HG03460 (cell line): ENCODE results near the gene DENND1A.

ENCODE experiments used
- ATAC-seq: cut with Tn5 transposase; IDR thresholded peaks from one replicate; pipeline ENCODE4 v1.9.1; 2021; ENCODE audit not compliant: unreplicated experiment

Gene DENND1A

DNA sequence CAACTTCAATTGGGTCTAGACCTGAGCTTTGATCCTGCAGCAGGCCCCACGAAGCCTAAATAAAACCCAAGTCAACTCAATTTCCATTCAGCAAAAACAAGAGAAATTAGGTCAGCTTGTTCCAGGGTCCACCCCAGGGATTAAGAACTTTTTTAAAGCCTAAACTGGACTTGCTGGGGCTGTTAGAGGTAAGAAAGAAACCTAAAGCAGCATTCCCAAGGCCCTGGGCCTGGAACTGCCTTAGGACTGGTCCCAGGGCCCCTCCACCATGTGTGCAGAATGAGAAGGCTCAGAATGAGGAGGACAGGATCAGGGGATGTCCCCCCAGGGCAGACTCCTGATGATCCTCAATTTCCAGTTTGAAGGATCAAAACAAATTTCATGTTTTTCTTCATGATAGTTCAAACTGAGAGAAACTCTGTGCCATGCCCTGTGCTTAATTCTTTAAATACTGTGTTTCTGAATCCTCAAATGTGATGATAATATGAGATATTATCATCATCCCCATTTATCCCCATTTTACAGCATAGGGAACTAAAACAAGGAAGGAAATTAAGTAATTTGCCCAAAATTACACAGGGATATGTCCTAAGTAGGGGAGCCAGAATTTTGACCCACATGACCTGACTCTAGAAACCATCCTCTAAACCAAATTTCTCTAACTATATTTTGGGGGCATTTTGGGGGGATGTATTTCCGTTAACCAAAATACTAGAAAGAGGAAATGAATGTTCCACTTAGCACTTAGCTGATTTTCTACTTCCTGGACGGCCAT is 64.5 kb downstream of the DENND1A start:
- ATAC-seq, result no peak

DNA sequence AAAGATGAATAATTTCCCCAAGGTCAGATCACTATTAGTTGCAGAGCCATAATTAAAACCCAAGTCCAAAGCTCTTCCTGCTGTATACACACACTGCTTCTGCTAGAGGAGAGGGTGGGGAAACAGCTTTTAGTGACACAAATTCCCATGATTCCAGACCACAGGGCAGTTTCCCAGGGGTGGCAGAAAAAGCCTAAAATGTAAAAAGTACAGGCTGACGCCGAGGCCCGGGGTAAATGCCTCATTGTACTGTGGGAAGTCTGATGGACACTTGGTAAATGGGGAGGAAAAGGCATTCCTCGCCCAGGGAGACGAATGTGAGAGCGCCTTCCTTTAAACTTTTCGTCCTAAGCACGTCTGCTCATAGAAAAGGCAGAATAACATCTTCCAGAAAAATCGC is 65.7 kb downstream of the DENND1A start:
- ATAC-seq, result no peak

DNA sequence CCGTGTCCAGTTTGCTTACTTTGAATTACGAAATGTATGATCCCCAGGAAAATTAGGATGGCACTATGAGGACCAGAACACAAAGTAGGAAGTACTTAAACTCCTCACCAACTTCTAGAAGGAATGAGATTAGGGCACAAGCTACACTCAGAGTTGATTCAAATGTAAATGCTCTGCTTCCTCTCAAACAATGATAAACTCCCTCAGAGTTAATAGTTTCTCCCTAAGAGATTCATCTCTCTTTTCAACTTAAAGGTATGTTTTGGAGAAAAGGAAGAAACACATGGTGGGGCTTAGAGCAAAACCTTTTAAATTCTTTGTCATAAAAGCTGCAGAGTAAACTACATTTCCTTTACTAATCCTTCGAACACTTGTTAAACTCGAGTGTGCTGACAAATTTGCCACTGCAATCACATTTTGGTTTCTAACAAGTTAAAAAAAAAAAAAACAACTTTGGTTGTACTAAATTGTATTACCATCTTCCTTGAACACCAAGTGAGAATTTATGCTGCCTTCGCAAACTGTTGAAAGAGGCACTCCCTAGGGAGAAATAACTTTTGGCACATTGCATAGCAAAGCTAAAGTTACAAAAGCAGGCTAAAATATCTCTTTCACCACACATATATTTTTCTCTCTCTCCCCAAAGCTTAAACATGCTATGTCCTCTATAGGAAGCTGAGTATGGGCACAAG is 66.6 kb downstream of the DENND1A start:
- no peak for ATAC-seq

DNA sequence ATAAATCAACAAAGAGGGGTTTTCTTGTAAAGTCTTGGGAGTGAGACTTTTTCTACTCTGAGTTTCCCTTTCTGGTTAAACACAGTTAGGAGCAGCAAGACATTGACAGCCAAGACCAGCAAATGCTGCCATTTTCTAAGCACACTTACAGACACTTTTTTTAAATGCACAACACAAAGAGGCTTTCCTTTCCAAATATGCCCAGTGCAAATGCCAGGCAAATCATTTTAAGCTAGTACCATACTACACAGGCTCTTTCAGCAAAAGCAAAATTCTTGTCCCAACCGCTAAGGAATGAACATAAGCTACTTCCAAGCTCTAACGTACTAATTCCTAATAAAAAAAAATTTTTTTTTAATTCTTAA is 68.2 kb downstream of the DENND1A start:
- no peak for ATAC-seq

DNA sequence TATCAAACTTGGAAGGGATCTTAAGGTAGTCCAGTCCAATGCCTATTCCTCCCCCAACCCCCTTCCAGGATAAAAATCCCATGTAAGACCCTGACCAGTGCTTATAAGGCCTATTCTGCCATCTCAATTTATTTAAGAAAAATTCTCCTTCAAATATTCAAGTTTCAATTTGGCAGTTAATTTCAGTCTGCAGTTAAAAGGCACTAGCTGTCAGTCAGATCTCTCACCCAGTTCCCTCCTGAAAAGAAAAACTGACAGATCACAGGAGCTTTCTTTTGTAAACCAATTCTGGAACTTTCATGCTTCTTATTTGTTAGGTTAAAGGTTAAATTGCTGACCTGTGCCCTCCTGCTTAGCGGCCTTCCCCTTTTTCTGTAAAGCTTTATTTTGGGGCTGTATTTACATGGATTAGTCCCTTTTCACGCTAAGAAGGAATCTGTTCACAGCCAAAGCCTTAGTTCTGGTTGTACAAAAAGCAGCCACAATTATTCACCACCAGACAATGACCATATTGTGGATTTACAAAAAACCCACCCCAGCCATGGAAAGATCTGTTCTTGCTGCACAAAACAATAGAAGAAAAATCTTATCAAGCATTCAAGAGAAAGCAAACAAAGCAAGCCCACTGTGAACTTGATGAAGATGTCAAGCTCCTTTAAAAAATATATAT is 68.7 kb downstream of the DENND1A start:
- ATAC-seq, result no peak

DNA sequence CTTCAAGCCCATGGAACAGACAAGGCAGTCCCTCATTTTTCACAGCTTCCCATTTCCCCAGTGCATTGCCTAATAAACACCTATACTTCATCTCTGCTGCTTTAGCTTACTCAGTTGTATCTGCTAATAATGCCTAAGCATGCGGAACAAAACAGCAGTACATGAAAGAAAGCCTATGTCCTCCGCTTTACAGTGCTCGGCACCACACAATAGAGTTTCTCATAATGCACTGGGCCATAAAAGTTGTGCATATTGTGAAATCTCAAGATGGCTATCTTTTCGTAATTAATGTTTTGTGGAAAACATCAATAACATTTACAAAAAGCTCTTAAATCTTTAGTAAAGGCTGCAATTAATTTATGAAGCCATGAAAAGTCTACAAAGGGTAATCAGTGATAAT is 69.3 kb downstream of the DENND1A start:
- ATAC-seq, result no peak

DNA sequence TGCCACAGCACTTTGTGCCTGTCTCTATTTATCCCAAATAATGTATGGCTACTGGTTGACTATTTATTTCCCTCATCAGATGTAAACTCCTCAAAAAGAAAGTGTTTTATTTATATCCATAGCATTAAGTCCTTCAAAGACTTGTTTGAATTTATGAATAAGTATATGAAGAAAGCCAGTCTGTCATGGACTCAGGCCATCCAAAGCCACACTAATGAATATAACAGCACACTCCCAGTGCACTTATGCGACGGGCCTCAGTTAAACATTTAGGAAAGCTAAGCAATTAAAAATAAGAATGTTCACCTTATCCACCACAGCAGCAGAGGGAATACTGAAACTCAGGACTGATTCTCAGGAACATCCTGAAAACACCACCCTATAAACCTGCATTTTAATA is 77.5 kb downstream of the DENND1A start:
- ATAC-seq, result no peak

DNA sequence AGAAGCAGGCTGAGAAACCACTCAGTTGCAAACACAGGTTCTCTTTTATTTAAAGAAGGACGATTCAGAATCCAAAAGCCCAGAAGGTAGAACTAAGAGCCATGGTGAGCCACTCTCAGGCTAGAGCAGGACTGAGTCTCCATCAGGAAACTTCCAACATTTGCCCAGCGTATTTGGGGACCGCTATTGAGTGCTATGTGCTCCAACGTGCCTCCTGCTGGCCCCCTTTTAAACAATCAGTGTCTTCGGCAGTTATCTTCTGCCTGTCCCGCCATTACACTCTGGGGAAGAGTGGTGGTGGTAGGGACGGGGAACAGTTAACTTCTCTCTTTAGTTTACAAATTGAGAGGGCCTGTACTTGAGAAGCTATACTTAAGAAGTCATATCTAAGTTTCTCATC is 78.1 kb downstream of the DENND1A start:
- ATAC-seq, result no peak

DNA sequence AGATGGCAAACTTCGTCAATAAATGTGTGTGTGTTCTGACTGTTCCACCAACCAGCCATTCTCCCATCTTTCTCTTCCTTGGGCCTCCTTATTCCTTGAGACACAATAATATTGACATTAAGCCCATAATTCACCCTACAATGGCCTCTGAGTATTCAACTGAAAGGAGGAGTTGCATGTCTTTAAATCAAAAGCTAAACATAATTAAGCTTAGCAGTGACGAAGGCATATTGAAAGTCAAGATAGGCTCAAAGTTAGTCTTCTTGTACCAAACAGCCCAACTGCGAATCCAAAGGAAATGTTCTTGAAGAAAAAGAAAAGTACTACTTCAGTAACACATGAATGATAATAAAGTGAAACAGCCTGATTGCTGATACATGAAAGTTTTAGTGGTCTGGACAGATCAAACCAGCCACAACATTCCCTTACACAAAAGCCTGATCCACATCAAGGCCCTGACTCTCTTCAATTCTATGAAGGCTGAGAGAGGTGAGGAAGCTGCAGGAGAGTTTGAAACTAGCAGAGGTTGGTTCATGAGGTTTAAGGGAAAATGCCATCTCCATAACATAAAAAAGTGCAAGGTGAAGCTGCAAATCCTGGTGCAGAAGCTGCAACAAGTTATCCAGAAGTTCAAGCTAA is 81.4 kb downstream of the DENND1A start:
- ATAC-seq, result no peak

DNA sequence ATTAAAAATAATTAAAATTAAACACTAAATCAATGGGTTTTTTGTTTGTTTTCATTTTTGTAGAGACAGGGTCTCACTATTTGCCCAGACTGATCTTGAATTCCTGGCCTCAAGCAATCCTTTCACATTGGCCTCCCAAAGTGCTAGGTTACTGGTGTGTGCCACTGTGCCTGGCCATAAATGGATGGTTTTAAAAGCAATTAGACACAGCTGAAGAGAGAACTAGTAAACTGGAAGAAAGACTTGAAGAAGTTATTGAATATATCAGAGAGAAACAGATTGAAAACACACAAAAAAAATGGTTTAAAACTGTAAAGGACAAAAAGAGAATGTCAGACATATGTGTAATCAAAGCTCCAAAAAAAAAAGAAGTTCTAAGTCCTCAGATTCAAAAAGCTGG is 83.0 kb downstream of the DENND1A start:
- ATAC-seq, result no peak

DNA sequence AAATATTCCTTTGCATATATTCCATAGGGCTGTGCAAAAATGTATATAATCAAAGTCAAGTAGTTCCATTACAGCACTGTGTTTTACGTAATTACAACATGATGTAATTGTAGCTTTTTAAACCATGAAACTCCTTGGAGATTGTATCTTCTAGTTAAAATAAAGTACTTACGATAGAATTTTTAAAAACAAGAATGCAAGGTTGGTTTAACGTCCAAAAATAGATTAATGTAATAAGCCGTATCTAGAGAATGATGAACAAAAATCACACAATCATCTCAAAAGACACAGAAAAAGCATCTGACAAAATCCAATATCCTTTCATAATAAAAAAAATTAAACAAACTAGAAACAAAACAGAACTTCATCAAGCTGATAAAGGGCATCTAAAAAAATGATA is 86.2 kb downstream of the DENND1A start:
- no peak for ATAC-seq

DNA sequence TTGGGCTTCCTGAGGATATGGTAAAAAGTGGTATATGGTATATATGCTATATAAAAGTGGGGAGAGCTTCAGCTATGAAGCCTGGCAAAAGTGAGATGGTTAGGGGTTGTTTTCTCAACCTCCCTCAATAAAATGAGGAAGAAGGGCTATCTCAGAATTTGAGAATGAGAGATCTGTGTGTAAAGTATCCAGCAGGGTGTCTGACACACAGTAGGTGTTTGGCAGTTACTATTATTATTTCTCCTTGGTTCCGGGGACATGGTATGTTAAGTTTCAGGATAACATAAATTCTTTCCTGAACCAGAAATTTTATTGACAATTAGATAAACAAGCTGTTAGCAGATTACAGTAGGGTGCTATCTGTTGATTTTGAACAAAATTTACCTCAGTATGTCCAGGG is 94.1 kb downstream of the DENND1A start:
- no peak for ATAC-seq

DNA sequence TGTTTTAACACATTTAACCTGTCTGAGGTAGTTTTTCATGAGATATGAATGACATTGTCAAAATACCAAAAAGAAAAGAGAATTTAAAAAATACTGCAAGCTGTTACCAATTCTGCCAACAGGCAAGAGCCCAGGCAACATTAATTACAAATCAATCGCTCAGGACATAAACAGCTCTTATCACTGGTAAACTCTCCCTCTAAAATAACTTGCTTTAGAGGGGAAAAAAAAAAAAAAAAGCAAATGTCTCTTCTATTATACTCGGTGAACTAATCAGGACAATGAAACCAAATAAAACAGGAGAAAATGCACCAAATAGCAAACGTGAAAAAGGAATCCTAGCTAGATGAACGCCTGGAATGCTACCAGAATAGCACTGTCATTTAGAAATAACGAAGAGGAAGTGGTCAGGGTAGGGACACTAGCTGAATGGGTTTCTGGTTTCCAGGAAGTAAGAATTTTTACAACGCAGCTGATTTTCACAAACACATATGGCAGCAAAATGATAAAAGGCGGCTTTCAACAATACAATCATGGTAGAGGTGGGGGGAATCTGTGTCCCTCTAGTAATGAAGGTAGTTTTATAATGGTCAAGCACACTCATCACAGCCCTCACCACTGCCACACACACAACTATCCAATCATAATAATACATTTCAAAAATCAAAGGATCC is 94.9 kb downstream of the DENND1A start:
- ATAC-seq, result no peak

DNA sequence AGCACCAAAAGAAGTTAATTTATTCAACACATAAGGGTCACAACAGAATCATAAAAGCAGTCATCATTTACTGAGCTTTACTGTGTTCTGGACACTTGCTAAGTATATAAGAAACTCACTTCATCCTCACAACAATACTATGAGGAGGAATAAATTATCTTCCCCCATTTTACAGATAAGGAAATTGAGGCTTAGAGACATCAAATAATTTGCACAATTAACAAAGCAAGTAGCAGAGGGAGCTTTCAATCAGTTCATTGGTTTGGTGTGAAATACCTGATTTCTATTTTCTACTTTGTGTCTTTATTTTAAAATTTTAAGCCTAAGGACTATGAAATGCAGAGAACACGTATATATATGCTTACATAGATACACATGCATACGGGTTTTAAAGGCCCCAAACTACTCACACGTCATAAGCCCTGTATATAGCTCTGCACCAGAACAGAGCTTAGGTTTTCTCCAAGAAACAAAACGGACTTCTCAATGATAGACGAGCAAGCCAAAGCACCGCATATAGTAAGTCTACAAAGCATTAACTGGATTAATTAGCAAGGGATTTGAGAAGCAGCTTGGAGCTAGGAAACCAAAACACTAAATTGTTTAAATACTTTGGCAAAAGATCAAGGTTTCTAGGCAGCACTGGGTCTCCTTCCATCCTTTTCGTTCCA is 95.6 kb downstream of the DENND1A start:
- ATAC-seq, result no peak

DNA sequence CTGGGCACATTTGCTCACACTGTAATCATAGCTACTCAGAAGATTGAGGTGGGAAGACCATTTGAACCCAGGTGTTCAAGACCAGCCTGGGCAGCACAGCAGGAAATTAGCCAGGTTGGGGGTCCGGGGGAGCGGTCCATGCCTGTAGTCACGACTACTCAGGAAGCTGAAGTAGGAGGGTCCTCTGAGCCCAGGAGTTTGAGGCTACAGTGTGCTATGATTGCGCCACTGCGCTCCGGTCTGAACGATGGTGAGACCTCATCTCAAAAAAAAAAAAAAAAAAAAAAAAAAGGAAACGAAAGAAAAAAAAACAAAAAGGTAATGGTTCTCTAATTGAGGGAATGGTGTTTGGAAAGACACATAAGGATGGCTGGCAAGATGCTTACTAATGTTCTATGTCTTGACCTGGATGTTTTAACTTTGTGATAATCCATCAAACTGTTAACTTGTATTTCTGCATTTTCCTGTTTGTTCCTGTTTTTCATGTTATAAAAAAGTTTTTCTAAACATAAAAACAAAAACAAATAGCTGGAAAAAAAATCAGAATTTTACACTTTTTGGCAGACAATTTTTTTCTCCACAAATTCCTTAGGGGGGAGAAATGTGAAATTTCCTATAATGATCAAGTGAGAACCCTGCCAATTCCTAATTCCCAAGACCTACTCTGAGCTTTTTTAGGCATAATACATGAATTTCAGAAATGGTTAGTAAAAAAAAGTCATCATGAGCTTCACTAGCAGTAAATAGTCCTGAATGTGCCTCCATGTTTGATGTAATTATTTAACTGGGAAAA is 96.9 kb downstream of the DENND1A start:
- ATAC-seq, result no peak

DNA sequence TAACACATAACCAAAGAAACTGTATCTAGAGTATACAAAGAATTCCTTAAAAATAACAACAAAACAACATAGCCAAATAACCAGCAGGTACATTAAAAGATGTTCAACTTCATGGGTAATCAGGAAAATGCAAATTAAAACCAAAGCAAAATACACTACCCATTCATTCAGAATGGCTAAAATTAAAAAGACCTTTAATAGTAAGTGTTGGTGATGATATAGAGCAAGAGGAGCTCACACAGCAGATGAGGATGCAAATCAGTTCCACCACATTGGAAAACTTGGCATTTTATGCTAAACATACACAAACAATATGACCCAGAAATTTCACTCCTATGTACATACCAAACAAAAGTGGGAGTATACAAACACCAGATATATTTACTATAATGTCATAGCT is 97.8 kb downstream of the DENND1A start:
- ATAC-seq, result no peak

DNA sequence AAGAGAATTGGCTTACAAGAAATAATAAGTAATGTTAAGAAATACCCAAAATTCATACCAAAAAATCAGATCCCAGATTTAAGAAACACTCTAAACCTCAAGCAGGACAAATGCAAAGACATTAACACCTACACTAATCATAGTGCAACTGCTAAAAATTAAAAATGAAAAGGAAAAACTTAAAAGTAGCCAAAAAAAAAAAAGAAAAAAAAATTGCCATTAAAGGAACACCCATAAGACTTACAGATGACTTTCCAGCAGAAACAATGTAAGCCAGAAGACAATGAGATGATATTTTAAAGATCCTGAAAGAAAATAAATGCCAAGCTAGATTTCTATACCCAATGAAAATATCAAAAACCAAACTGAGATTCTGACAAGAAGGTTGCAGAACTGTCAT is 101.5 kb downstream of the DENND1A start:
- no peak for ATAC-seq

DNA sequence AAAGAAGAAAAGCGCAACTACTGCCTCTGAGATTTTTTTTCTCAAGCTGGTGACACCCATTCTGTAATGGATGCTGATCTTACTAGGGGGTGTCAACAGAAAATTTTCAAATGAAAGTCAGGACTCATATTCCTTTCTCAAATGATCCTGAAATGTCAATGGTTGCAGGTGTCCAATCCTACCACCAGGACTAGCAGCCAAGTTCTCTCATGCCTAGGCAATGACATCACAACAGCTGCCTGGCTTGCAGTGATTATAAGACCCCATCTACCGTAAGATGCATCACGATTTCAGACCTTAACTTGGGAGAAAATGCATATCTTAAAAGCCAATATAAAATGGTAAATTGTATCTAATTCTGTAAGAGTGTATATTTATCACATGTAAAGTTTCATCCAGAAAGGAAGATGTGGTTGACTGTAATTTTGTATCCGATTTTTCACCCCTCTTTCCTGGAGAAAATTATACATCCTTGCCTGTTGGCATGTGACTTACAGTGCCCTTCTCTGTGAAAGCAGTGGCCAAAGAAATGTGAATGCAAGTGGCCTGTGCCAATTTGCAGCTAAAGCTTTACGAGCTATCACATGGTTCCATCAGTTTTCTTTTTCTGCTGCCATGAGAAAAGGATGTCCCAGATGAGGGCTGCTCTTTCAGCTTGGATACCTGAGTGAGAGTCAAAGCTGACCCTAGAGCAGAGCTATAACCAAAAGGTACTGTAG is 104.4 kb downstream of the DENND1A start:
- ATAC-seq, result no peak
